Measurements from ENCODE around the gene BTRC.

DNA sequence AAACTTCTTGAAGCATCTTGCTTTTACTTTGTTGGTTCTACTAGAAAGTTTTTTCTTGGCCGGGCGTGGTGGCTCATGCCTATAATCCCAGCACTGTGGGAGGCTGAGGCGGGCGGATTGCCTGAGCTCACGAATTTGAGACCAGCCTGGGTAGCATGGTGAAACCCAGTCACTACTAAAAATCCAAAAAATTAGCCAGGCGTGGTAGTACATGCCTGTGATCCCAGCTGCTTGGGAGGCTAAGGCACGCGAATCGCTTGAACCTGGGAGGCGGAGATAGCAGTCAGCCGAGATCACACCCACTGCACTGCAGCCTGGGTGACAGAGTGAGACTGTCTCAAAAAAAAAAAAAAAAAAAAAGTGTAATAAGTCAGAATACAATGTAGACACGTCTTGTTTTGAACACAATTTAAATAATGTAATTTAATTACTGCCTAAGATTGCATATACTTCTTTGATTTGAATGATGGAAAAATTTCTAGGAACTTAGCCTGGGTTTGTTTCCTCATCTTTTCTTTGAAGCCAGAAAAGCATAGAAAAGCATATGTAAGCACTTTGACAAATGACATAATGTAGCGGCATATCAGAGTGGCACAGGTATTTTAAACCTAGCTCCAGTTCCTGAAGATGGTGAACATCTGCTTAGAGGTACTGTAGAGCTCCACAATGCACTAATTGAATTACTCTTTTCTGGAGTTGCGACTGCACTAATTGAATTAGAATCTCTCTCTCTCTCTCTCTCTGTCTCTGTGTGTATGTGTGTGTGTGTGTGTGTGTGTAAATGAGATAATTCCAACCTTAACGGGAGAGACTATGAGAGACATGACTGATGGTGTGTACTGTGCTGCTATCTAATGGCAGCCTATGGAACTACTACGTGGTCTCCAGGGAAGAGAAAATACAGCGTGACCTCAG lies 87.8 kb downstream of the BTRC start:
- TF ChIP-seq, protein P1, sequence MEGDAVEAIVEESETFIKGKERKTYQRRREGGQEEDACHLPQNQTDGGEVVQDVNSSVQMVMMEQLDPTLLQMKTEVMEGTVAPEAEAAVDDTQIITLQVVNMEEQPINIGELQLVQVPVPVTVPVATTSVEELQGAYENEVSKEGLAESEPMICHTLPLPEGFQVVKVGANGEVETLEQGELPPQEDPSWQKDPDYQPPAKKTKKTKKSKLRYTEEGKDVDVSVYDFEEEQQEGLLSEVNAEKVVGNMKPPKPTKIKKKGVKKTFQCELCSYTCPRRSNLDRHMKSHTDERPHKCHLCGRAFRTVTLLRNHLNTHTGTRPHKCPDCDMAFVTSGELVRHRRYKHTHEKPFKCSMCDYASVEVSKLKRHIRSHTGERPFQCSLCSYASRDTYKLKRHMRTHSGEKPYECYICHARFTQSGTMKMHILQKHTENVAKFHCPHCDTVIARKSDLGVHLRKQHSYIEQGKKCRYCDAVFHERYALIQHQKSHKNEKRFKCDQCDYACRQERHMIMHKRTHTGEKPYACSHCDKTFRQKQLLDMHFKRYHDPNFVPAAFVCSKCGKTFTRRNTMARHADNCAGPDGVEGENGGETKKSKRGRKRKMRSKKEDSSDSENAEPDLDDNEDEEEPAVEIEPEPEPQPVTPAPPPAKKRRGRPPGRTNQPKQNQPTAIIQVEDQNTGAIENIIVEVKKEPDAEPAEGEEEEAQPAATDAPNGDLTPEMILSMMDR (IDR thresholded peaks at IDR 0.05) = peak in 3 of 4 experiments; percentile 31 to 61 (median 60)
- TF ChIP-seq POLR2AphosphoS5 (IDR thresholded peaks at IDR 0.05) = no peak

Measured in prostate gland (tissue), 2 donors.